Measurements from ENCODE around the gene ECPAS.

GRCh38 chr9:111467778-111468367 lies 16.3 kb downstream of the ECPAS start:
- TF ChIP-seq CTCF (IDR thresholded peaks at IDR 0.05) (no peak), POLR2A (IDR thresholded peaks at IDR 0.05) (no peak)

Data from testis (tissue), 2 donors.